Stimulated activated naive B cell treated with anti-CD40 and anti-IgM and Interleukin-4, amounts not matched to agents 10 μg/mL and 1 μg/mL and 100 μg/mL, for 72 hours (primary cell): Measurements from ENCODE around the gene FMN1.
A peak's percentile ranks its signal among the peaks of the same experiment; 100 is the strongest.
"Not testable (repeated sequence)": the region's sequence is repeated elsewhere in the genome, so short reads cannot be mapped to it uniquely, and the experiment has no call there.

ENCODE experiments used
- ATAC-seq, 2 donors: fragments of 150-1000 bp; cut with Tn5 transposase; replicated peaks; 2 replicates each; pipeline ENCODE4 v1.10.0; 2021; ENCODE audit warnings: moderate library complexity in 1 of 2
- DNase-seq: peaks from one replicate; pipeline ENCODE4 v3.0.0; 2021
- H3K27ac Mint-ChIP-seq: one replicate; pipeline ENCODE4 v1.8.0; 2022; ENCODE audit warnings: mild to moderate bottlenecking, mixed read lengths
- H3K27me3 Mint-ChIP-seq, 2 donors: one replicate each; pipeline ENCODE4 v1.8.0; 2022; ENCODE audit warnings: mixed read lengths in 2 of 2
- H3K36me3 Mint-ChIP-seq, 2 donors: one replicate each; pipeline ENCODE4 v1.8.0; 2022; ENCODE audit warnings: mixed read lengths in 2 of 2, mild to moderate bottlenecking in 1 of 2
- H3K4me1 Mint-ChIP-seq, 2 donors: one replicate each; pipeline ENCODE4 v1.8.0; 2022; ENCODE audit warnings: mixed read lengths in 2 of 2, mild to moderate bottlenecking in 1 of 2
- H3K4me3 Mint-ChIP-seq, 2 donors: one replicate each; pipeline ENCODE4 v1.8.0; 2022; ENCODE audit warnings: mild to moderate bottlenecking in 2 of 2, mixed read lengths in 2 of 2, moderate library complexity in 1 of 2
- H3K9me3 Mint-ChIP-seq, 2 donors: one replicate each; pipeline ENCODE4 v1.8.0; 2022; ENCODE audit warnings: mixed read lengths in 2 of 2, mild to moderate bottlenecking in 1 of 2

Gene FMN1

GRCh38 chr15:32861761-32862160 lies 332.8 kb downstream of the FMN1 start:
- ATAC-seq (peak; percentile 51 to 63), DNase-seq (no peak)
- Mint-ChIP-seq H3K36me3 (no peaks in the 10 kb centered on the region), H3K27me3 (peaks cover 0 to 8% of the 10 kb centered on the region in 2 donors), H3K9me3 (no peaks in the 10 kb centered on the region), H3K4me3 (no peak overlapping the region), H3K4me1 (peaks cover 9 to 20% of the 10 kb centered on the region in 2 donors), H3K27ac (no peak overlapping the region)

DNA sequence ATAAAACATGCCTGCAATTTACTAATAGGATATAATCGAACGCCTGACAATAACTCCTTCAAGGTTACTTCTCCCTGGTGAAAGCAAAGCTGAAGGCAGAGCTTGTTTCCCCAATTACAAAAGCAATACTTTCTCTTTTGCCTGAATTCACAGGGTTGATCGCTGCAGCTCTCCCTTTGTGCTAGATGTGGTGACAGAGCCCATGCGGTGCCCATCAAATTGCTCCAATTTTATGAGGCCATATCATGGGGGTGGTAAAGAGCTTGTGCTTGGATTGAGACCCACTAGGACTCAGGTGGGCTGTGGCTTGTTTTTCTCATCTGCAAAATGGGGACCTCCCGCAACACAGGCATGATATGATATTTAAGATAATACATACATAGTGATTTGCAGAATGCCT lies 333.3 kb downstream of the FMN1 start:
- Mint-ChIP-seq H3K9me3 (no peaks in the 10 kb centered on the region), H3K4me3 (no peak overlapping the region), H3K27ac (no peak overlapping the region), H3K4me1 (peaks cover 6 to 15% of the 10 kb centered on the region in 2 donors), H3K36me3 (no peaks in the 10 kb centered on the region), H3K27me3 (peaks cover 0 to 8% of the 10 kb centered on the region in 2 donors)
- no peak for DNase-seq
- no peak for ATAC-seq

DNA sequence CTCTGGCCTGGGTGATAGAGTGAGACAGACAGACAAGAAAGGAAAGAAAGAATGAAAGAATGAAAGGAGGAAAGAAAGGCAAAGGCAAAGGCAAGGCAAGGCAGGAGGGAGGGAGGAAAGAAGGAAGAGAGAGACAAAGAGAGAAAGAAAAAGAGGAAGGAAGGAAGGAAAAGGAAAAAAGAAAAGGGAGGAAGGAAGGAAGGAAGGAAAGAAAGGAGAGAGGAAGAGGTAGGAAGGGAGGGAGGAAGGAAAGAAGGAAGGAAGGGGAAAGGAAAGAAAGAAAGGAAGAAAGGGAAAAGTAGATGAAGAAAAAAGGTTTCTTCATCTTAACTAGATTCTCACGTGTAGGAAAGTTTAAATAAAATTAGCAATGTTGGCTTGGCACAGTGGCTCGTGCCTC lies 334.5 kb downstream of the FMN1 start:
- H3K27me3 Mint-ChIP-seq, result peaks cover 0 to 8% of the 10 kb centered on the region in 2 donors
- no peaks in the 10 kb centered on the region for H3K9me3 Mint-ChIP-seq
- H3K27ac Mint-ChIP-seq, result no peak overlapping the region
- H3K4me3 Mint-ChIP-seq, result no peak overlapping the region
- ATAC-seq (no peak), DNase-seq (no peak)
- H3K4me1 Mint-ChIP-seq, result peaks cover 6 to 15% of the 10 kb centered on the region in 2 donors
- no peaks in the 10 kb centered on the region for H3K36me3 Mint-ChIP-seq

DNA sequence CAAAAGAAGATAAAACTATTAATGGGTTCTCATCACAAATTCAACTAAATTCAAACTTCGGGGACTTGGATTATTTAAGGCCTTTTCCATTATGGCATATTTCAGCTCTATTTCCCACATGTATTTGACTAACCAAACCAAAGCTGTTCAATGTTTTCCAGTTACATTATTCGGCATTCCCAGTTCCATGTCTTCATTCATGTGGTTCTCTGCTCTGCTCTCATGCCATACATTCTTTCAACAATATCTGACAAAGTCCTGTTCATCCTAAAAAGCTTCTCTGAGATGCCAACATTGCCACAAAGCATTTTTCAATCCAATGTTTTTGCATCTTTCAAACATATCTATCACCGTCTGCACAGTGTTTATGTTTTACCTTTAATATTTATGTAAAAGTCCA lies 335.3 kb downstream of the FMN1 start:
- DNase-seq (no peak), ATAC-seq (no peak)
- no peaks in the 10 kb centered on the region for H3K36me3 Mint-ChIP-seq
- peaks cover 0 to 5% of the 10 kb centered on the region in 2 donors for H3K27me3 Mint-ChIP-seq
- no peaks in the 10 kb centered on the region for H3K9me3 Mint-ChIP-seq
- H3K27ac Mint-ChIP-seq, result no peak overlapping the region
- no peak overlapping the region for H3K4me3 Mint-ChIP-seq
- H3K4me1 Mint-ChIP-seq, result peaks cover 5 to 13% of the 10 kb centered on the region in 2 donors

DNA sequence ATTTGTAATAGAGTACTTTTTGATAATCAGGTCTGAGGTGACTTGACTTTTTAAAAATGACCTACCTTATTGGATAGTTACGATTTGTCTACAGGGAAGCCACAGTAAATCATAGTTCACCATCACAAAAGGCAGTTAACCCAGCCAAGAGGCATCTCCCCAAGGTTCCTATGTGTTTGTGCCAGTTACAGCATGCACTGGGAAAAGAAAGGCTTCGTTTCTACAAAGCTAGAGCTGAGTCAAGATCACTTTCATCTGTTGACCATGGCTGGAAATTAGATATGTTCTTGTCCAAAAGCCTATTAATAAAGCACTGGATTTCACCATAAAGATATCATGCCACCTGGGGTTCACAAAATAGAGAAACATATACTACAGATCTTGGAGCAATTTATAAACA lies 336.8 kb downstream of the FMN1 start:
- no peaks in the 10 kb centered on the region for H3K36me3 Mint-ChIP-seq
- peaks cover 0 to 8% of the 10 kb centered on the region in 2 donors for H3K27me3 Mint-ChIP-seq
- no peak for ATAC-seq
- no peak for DNase-seq
- H3K9me3 Mint-ChIP-seq, result no peaks in the 10 kb centered on the region
- no peak overlapping the region for H3K4me3 Mint-ChIP-seq
- H3K27ac Mint-ChIP-seq, result no peak overlapping the region
- peaks cover 2 to 6% of the 10 kb centered on the region in 2 donors for H3K4me1 Mint-ChIP-seq

- ATAC-seq (no peak), DNase-seq (no peak)
- H3K9me3 Mint-ChIP-seq, result no peaks in the 10 kb centered on the region
- H3K36me3 Mint-ChIP-seq, result no peaks in the 10 kb centered on the region
- no peak overlapping the region for H3K4me3 Mint-ChIP-seq
- peaks cover under 1 to 2% of the 10 kb centered on the region in 2 donors for H3K4me1 Mint-ChIP-seq
- no peak overlapping the region for H3K27ac Mint-ChIP-seq
- peaks cover 7 to 15% of the 10 kb centered on the region in 2 donors for H3K27me3 Mint-ChIP-seq
These were observed 337.8 kb downstream of the FMN1 start for GRCh38 chr15:32856753-32857152.

DNA sequence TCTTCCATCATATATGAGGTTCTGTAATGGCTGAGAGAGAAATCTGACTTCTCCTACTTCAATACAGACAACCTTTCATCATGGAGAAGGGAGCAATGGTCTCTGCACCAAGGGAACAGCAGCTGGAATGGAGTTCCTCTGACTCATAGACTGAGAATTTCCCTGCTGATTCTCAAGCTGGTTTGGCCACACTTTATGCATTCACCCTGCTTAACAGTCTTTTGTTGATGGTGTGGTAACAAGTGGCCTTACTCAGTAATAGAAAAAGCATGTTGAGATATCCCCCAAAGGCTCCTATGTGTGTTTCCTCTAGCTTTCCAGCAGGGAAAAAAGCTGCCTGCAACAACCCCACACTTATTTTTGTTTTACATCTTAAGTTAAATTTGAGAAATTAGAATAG lies 338.6 kb downstream of the FMN1 start:
- DNase-seq, result no peak
- Mint-ChIP-seq H3K4me3 (no peak overlapping the region), H3K36me3 (no peaks in the 10 kb centered on the region), H3K27ac (no peak overlapping the region), H3K4me1 (no peaks in the 10 kb centered on the region), H3K27me3 (peaks cover 7 to 15% of the 10 kb centered on the region in 2 donors), H3K9me3 (no peaks in the 10 kb centered on the region)
- ATAC-seq, result no peak

- Mint-ChIP-seq H3K9me3 (no peaks in the 10 kb centered on the region), H3K4me1 (no peaks in the 10 kb centered on the region), H3K27ac (no peak overlapping the region), H3K4me3 (no peak overlapping the region), H3K27me3 (peaks cover 7 to 16% of the 10 kb centered on the region in 2 donors), H3K36me3 (no peaks in the 10 kb centered on the region)
- ATAC-seq (no peak), DNase-seq (no peak)
These were observed 340.9 kb downstream of the FMN1 start for GRCh38 chr15:32853592-32853991.

DNA sequence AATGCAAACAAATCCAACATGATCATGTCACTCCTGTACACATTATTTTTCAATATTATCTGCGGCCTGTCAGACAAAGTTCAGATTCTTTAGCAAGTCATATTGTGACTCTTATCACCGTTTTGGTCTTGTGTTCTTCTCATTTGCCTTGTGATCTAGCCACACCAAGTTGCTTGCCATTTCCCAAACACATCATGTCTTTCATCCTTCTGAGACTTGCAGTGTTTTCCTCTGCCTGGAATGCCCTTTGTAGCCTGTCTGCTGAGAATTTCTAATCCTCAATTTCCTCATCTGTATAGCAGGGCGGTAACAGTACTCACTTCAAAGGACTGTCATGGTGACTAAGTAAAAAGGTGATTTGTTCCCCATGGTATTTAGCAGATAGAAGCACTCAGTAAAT lies 341.7 kb downstream of the FMN1 start:
- no peaks in the 10 kb centered on the region for H3K9me3 Mint-ChIP-seq
- no peak overlapping the region for H3K27ac Mint-ChIP-seq
- H3K4me1 Mint-ChIP-seq, result no peaks in the 10 kb centered on the region
- ATAC-seq, result no peak
- H3K27me3 Mint-ChIP-seq, result peaks cover 7 to 16% of the 10 kb centered on the region in 2 donors
- no peak overlapping the region for H3K4me3 Mint-ChIP-seq
- no peak for DNase-seq
- no peaks in the 10 kb centered on the region for H3K36me3 Mint-ChIP-seq

GRCh38 chr15:32852017-32852416 lies 342.5 kb downstream of the FMN1 start:
- Mint-ChIP-seq H3K36me3 (no peaks in the 10 kb centered on the region), H3K4me3 (no peak overlapping the region), H3K4me1 (no peaks in the 10 kb centered on the region), H3K27ac (no peak overlapping the region), H3K27me3 (peaks cover 7 to 16% of the 10 kb centered on the region in 2 donors), H3K9me3 (no peaks in the 10 kb centered on the region)
- DNase-seq (no peak), ATAC-seq (no peak)

GRCh38 chr15:32851572-32851971 lies 342.9 kb downstream of the FMN1 start:
- Mint-ChIP-seq H3K9me3 (no peaks in the 10 kb centered on the region), H3K27ac (no peak overlapping the region), H3K27me3 (peaks cover 7 to 16% of the 10 kb centered on the region in 2 donors), H3K4me3 (no peak overlapping the region), H3K36me3 (no peaks in the 10 kb centered on the region), H3K4me1 (no peaks in the 10 kb centered on the region)
- DNase-seq (no peak), ATAC-seq (no peak)

DNA sequence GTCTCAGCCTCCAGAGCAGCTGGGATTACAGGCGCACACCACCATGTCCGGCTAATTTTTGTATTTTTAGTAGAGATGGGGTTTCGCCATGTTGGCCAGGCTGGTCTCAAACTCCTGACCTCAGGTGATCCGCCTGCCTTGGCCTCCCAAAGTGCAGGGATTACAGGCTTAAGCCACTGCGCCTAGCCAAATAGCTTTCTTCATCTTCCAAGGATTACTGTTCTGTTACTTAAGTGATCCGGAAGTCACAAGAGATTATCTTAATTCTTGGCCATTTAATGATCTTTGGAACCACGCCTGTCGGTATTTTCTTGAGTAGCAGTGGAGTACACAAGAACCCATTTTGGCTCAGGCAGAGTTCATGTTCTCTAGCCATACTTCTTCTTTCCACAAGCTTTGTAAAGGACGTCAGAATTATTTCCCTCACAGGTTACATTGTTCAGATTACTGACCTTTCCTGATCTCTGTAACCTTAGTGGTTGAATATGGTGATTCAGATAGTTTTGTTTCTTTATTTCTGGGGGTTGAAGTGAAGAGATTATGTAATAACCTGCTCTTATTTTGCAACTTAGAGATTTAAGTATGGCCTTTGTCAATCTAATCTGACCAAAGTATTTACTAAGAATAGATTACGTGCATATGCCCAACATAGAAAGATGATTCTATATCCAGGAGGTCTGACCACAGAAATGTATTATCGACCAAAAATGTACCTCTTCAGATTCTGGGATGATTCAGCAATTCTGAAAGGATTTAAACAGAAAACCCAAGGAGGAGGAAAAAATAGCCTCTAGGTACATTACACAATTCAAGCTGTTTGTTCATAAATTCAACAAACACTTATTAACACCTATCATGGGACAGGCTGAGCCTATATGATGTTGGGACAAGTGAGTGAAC lies 344.5 kb downstream of the FMN1 start:
- peaks cover 7 to 16% of the 10 kb centered on the region in 2 donors for H3K27me3 Mint-ChIP-seq
- H3K4me1 Mint-ChIP-seq, result no peaks in the 10 kb centered on the region
- H3K9me3 Mint-ChIP-seq, result no peaks in the 10 kb centered on the region
- ATAC-seq (no peak), DNase-seq (no peak)
- no peaks in the 10 kb centered on the region for H3K36me3 Mint-ChIP-seq
- H3K27ac Mint-ChIP-seq, result no peak overlapping the region
- H3K4me3 Mint-ChIP-seq, result no peak overlapping the region

DNA sequence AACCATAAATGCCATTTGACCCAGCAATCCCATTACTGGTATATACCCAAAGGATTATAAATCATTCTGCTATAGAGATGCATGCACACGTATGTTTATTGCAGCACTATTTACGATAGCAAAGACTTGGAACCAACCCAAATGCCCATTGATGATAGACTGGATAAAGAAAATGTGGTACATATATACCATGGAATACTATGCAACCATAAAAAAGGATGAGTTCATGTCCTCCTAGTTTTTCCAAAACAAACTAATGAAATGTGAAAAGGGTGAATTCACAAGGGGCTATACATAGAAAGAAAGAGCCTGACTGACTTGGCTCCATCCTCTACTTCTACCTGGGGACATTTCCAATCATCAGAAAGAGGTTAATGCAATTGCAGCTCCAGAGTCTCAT lies 347.8 kb downstream of the FMN1 start:
- H3K36me3 Mint-ChIP-seq, ATAC-seq, DNase-seq, H3K9me3 Mint-ChIP-seq, H3K4me3 Mint-ChIP-seq, H3K27ac Mint-ChIP-seq, H3K4me1 Mint-ChIP-seq: not testable (repeated sequence)
- H3K27me3 Mint-ChIP-seq, result peaks cover 0 to 12% of the 10 kb centered on the region in 2 donors

DNA sequence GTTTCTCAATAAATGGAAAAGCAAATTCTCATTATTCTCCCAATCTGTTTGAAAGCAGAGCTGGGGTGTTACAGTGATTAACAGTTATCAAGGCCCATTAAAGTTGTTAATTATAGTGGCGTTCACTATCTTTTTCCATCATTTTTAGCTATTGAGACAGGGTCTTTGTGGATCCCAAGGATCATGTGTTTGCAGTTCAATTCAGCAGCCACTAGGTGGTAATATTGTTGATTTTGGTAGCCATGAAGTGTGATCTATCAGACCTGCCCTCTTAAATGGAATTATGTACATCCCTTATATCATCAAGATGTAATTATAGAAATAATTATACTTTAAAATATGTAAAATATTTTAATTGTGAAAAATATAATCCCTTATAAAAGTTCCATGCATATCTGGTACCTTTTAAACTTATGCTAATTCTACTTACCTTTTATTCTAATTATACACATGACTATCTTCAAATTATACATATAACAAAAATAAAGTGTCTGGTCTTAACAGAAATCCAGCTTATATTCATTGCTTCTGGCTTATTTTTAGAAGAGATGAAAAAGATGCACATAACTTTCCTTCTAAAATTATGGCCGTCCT lies 350.3 kb downstream of the FMN1 start:
- ATAC-seq (peak in 1 of 2 donors; percentile 48), DNase-seq (no peak)
- peaks cover 6 to 9% of the 10 kb centered on the region in 2 donors for H3K4me1 Mint-ChIP-seq
- no peaks in the 10 kb centered on the region for H3K9me3 Mint-ChIP-seq
- H3K4me3 Mint-ChIP-seq, result no peak overlapping the region
- no peak overlapping the region for H3K27ac Mint-ChIP-seq
- no peaks in the 10 kb centered on the region for H3K36me3 Mint-ChIP-seq
- peaks cover 14 to 23% of the 10 kb centered on the region in 2 donors for H3K27me3 Mint-ChIP-seq
